Activated T-cell treated with anti-CD3 and anti-CD28 coated beads, Interleukin-2, amount 50 U/mL, for 24 hours (primary cell): Measurements from ENCODE around the gene KCNK6.
A peak's percentile ranks its signal among the peaks of the same experiment; 100 is the strongest.

ENCODE experiments used
- DNase-seq: peaks from one replicate; pipeline ENCODE4 v3.0.0-alpha.2; 2020
- H3K27ac Mint-ChIP-seq: 2 replicates; pipeline ENCODE4 v1.8.0; 2020; ENCODE audit warnings: mild to moderate bottlenecking, mixed read lengths
- H3K27me3 Mint-ChIP-seq: 2 replicates; pipeline ENCODE4 v1.8.0; 2020; ENCODE audit warnings: mixed read lengths
- H3K36me3 Mint-ChIP-seq: 2 replicates; pipeline ENCODE4 v1.8.0; 2020; ENCODE audit warnings: low read depth, mixed read lengths
- H3K4me1 Mint-ChIP-seq: 2 replicates; pipeline ENCODE4 v1.8.0; 2020; ENCODE audit warnings: low read depth, mixed read lengths
- H3K4me3 Mint-ChIP-seq: 2 replicates; pipeline ENCODE4 v1.8.0; 2020; ENCODE audit warnings: mild to moderate bottlenecking, moderate library complexity, mixed read lengths
- H3K9me3 Mint-ChIP-seq: 2 replicates; pipeline ENCODE4 v1.8.0; 2020; ENCODE audit warnings: mixed read lengths

The KCNK6 gene

DNA sequence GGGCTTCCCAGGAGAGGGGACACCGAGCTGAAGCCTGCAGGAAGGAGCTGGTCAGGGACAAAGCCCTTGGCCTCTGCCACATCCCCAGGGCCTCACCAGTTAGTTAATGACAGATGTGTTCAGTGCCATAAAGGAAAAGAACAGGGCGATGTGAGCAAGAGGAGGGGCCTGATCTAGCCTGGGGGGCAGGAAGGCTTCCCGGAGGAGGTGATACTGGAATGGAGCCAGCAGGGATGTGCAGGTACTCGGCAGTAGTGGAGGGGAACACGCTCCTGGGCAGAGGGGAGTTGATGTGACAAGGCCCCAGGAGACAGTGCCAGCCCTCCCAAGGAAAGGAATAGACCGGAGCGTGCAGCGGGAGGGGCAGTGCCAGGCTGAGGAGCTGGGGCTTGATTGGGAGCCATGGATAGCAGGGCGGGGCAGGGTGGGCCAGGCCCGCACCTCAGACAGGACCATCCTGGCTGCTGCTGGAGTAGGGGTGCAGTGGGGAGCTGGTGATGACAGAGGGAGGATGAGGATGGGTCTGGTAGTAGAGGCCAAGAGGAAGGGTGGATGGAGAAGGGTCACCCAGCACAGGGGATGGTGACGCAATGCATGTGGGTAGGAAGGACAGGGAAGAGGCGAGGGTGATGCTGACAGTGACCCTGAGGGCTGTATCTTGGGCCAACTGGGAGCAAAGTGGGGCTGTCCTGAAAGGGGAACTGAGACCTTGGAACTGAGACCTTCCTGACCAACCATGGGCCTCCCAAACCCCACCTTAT, 11.5 kb upstream of the KCNK6 start:
- H3K36me3 Mint-ChIP-seq = peaks cover 43% of the 10 kb centered on the region
- no peaks in the 10 kb centered on the region for H3K9me3 Mint-ChIP-seq
- DNase-seq = no peak
- H3K27me3 Mint-ChIP-seq = no peaks in the 10 kb centered on the region
- H3K27ac Mint-ChIP-seq = no peak overlapping the region
- no peak overlapping the region for H3K4me3 Mint-ChIP-seq
- peaks cover 5% of the 10 kb centered on the region for H3K4me1 Mint-ChIP-seq

DNA sequence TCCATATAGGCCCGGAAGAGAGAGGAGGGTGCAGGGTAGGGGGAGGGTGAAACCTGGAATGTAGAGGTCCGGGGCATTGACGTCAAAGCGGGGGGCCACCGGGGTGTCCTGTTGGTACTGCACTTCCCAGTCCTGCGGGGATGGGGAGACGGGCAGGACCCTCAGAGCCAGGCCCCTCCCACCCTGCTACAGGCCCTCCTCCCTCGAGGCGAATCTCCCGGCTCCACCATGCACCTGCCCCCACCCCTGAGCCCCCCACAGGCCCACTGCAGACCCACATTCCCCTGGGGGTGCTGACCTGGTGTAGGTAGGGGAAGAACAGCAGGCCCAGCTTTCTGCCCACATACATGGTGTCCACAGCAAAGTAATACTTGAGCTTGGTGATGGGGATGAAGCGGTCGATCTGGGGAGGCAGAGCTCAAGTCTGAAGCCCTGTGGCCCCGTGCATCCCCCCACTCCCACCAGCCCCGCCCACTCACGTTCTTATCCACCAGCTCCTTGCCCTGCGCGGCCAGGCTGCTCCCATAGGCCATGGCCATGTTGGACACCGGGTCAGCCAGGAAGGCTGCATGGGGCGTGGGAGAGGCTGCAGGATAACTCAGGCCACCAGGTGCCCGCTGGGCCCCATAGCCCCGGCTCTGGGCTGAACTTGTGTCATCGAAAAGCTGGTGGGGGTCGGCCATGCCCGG, 10.6 kb upstream of the KCNK6 start:
- DNase-seq = no peak
- Mint-ChIP-seq H3K4me1 (peaks cover 9% of the 10 kb centered on the region), H3K4me3 (no peak overlapping the region), H3K27me3 (no peaks in the 10 kb centered on the region), H3K36me3 (peaks cover 42% of the 10 kb centered on the region), H3K9me3 (no peaks in the 10 kb centered on the region), H3K27ac (no peak overlapping the region)

DNA sequence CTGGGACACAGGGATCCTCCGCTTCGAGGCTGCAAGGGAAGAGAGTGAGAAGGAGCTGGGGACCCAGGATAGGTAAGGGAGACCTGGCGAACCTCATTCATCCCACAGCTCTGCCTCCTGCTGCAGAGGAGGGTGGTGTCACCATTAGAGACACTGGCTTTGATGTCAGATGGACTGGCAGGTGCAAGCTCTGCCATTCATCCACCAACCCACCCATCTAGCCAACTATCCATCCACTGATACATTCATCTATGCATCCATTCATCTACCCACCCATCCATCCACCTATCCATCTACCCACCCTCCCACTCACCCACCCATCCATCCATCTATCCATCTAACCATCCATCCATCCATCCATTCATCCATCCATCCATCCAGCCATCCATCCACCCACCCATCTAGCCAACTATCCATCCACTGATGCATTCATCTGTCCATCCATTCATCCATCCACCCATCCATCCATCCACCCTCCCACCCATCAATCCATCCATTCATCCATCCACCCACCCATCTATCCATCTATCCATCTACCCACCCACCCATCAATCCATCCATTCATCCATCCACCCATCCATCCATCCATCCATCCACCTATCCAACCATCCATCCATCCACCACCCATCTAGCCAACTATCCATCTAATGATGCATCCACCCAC, 9.9 kb upstream of the KCNK6 start:
- DNase-seq = no peak
- Mint-ChIP-seq H3K27me3 (no peaks in the 10 kb centered on the region), H3K9me3 (no peaks in the 10 kb centered on the region), H3K36me3 (peaks cover 42% of the 10 kb centered on the region), H3K4me3 (no peak overlapping the region), H3K27ac (no peak overlapping the region), H3K4me1 (peaks cover 11% of the 10 kb centered on the region)

DNA sequence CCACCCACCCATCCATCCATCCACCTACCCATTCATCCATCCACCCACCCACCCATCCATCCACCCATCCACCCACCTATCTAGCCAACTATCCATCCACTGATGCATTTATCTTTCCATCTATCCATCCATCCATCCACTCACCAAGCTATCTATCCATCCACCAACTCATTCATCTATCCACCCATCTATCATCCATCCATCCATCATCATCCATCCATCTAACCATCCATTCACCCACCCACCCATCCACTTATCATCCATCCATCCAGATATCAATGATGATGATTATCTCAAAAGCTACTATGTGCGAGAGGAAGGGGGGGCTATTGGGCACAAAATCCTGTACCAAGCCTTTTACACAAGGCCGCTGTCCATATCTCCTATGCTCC, 9.4 kb upstream of the KCNK6 start:
- H3K4me1 Mint-ChIP-seq = peaks cover 14% of the 10 kb centered on the region
- H3K4me3 Mint-ChIP-seq = no peak overlapping the region
- no peak for DNase-seq
- peaks cover 44% of the 10 kb centered on the region for H3K36me3 Mint-ChIP-seq
- H3K9me3 Mint-ChIP-seq = no peaks in the 10 kb centered on the region
- H3K27ac Mint-ChIP-seq = no peak overlapping the region
- no peaks in the 10 kb centered on the region for H3K27me3 Mint-ChIP-seq

DNA sequence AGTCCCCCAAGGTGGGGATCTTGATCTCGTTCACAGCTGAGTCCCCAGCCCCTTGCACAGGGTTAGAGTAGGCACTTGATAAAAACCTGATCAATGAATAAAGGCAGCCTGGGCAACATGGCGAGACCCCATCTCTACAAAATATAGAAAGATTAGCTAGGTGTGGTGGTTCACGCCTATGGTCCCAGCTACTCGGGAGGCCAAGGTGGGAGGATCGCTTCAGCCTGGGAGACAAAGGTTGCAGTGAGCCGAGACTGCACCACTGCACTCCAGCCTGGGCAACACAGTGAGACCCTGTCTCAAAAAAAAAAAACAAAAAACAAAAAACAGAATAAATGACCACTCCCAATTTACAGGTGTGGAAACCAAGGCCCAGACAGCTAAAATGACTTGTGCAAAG, 8.7 kb upstream of the KCNK6 start:
- Mint-ChIP-seq H3K4me3 (no peak overlapping the region), H3K27ac (no peak overlapping the region), H3K27me3 (no peaks in the 10 kb centered on the region), H3K4me1 (peaks cover 16% of the 10 kb centered on the region), H3K9me3 (no peaks in the 10 kb centered on the region), H3K36me3 (peaks cover 39% of the 10 kb centered on the region)
- DNase-seq = no peak

DNA sequence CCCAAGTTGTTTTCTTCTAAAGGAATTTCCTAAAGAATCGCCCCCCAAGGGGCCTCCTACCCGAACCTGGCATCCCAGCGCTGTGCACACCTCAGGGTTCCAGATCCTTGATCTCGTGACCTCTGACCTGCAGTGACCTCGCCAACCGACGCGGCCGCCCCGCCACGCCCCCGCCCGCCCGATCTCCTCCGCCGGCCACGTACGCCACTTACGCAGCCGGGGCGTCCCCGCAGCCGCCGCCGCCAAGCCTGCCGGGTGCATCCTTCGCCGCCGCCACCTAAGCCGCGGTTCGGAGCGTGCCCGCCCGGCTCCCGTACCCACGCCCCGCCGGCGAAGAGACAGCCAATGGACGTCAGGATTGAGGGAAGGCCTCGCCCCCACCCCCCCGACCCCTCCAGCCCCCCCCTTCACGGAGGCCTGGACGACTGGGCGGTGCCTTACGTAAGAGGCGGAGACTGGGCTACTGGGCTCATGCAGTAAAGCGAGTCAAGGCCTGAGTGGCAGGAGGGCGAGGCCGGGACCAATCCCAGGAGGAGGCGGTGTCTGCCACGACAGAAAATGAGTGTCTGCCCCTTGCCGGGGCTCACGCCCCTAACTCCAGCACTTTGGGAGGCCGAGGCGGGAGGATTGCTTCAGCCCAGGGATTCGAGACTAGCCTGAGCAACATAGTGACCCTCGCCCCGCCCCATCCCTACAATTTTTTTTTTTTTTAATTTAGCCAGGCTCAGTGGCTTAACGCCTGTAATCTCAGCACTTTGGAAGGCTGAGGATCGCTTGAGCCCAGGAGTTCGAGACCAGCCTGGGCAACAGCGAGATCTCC, 3.8 kb upstream of the KCNK6 start, which contains the start of gene YIF1B:
Gene YIF1B (minus strand): TSS at position 291 of the 820 bp plus-strand sequence. CDS start 30 bp downstream, at position 261.
- H3K9me3 Mint-ChIP-seq = no peaks in the 10 kb centered on the region
- peak; percentile 97 for DNase-seq
- peak within 1 kb of the TSS; percentile 89 for H3K4me3 Mint-ChIP-seq
- H3K4me1 Mint-ChIP-seq = peaks cover 51% of the 10 kb centered on the region
- H3K27ac Mint-ChIP-seq = peak within 1 kb of the TSS; percentile 93
- peaks cover 8% of the 10 kb centered on the region for H3K36me3 Mint-ChIP-seq
- no peaks in the 10 kb centered on the region for H3K27me3 Mint-ChIP-seq

DNA sequence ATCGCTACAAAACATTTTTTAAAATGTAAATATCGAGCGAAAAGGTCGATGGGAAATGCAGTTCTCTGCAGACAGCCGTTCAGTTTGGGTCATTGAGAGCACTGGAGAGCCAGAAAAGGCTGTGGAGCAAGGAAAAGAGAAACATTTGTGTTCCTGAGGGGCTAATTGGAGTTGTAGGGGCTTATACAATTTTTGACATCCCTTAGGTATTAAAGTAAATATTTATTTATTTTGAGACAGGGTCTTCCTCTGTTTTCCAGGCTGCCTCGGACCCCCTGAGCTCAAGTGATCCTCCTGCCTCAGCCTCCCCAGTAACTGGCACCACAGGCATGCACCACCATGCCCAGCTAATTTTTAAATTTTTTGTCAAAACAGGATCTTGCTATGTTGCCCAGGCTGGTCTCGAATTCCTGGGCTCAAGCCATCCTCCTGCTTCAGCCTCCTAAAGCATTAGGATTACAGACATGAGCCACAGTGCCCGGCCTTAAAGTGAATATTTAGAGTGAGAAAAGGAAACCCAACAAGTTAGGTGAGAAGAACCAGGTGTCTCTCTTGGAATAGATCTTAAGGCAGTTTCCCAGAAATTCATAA, 3.1 kb upstream of the KCNK6 start:
- Mint-ChIP-seq H3K9me3 (no peaks in the 10 kb centered on the region), H3K4me3 (peak overlapping the region; percentile 77), H3K4me1 (peaks cover 56% of the 10 kb centered on the region), H3K36me3 (peaks cover 6% of the 10 kb centered on the region), H3K27ac (peak overlapping the region; percentile 92), H3K27me3 (no peaks in the 10 kb centered on the region)
- no peak for DNase-seq

DNA sequence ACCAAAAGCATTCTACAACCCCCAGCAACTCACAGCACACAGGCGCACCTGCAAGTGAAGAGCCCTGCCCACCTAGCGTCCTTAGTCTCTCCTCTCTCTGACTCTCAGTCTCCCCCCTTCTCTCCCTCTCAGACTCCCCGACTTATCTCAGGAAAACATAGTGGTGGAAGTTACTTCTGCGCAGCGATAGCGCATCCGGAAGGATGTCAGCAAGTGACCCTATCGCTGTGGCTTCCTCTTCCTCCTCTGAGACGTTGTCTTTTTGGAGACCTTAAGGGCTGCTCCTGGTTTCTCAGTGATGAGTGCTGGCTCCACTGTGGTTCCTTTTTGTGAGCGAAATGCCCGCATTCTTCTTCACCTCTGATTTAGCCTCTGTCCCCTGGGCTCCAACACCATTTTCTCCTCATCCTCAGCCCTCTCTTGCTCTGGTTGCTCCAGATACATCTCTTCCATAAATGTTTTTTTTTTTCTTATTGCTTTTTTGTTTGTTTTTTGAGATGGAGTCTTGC, 2.5 kb upstream of the KCNK6 start:
- H3K4me3 Mint-ChIP-seq = peak overlapping the region; percentile 77
- H3K4me1 Mint-ChIP-seq = peaks cover 62% of the 10 kb centered on the region
- peak; percentile 51 for DNase-seq
- H3K9me3 Mint-ChIP-seq = no peaks in the 10 kb centered on the region
- H3K36me3 Mint-ChIP-seq = peaks cover 6% of the 10 kb centered on the region
- H3K27ac Mint-ChIP-seq = peak overlapping the region; percentile 92
- no peaks in the 10 kb centered on the region for H3K27me3 Mint-ChIP-seq

DNA sequence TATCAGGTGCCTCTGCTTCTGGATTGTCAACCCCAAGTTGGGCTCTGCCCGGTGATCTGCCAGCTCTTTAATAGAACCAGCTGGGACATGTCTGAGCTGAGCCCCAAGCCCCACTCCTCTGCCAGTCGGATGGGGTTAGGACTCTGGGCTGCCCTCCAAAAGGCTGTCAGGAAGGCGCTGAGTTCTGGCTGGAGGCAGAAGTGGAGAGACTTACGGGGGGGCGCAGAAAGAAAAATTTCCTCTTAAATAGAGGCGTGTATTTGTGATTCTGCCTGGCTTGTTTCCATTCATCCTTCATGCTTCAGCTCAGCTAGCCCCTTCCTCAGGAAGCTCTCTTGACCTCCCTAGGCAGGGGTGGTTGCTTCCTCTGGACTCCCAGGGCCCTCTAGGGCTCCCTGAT, 985 bp upstream of the KCNK6 start:
- Mint-ChIP-seq H3K27ac (no peak overlapping the region), H3K4me3 (peak overlapping the region; percentile 83), H3K36me3 (peaks cover 9% of the 10 kb centered on the region), H3K9me3 (no peaks in the 10 kb centered on the region), H3K4me1 (peaks cover 59% of the 10 kb centered on the region), H3K27me3 (no peaks in the 10 kb centered on the region)
- no peak for DNase-seq

DNA sequence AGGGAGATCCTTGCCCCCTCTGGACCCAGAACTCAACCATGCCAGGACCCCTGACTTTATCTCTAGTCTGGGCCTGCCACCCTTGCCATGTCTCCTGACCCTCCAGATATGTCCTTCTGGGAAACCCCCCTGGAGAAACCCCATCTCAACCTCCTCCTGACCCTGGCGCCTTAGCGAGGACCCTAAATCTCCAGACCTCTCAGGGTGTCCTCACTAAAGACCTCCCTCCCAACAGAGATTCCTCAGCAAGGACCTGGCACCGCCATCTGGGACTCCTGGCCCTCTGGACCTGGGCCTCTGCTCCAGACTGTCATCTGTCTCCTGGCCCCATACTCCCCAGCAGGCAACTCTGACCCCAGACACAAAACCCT, 1.3 kb downstream of the KCNK6 start:
- H3K9me3 Mint-ChIP-seq = no peaks in the 10 kb centered on the region
- H3K27me3 Mint-ChIP-seq = no peaks in the 10 kb centered on the region
- DNase-seq = no peak
- peaks cover 52% of the 10 kb centered on the region for H3K4me1 Mint-ChIP-seq
- peak overlapping the region; percentile 83 for H3K4me3 Mint-ChIP-seq
- peaks cover 18% of the 10 kb centered on the region for H3K36me3 Mint-ChIP-seq
- no peak overlapping the region for H3K27ac Mint-ChIP-seq

DNA sequence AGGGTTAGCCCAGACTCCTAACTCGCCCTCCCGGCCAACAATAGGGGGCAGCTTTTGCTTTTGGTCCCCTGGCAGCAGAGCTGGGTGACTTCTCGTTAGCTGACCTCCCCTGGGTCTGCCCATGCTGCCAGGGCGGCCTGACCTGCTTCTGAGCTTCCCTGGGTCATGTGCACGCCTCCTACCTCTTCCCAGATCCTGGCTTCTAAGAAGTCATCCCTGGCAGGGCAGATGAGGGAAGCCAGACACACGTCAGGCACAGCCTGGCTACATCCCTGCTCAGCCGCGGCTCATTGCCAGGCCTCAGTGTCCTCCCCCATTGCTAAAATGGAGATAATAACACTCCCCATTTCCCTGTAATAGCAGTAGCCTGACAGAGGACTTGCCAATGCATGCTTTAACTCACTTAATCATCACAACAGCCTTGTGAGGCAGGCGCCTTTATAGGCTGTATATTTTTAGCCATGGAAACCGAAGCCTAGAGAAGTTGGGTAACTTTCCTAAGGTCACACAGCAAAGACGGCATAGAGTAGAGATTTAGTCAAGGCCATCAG, 2.1 kb downstream of the KCNK6 start:
- Mint-ChIP-seq H3K4me1 (peaks cover 44% of the 10 kb centered on the region), H3K9me3 (no peaks in the 10 kb centered on the region), H3K36me3 (peaks cover 25% of the 10 kb centered on the region), H3K4me3 (peak overlapping the region; percentile 16), H3K27ac (no peak overlapping the region), H3K27me3 (no peaks in the 10 kb centered on the region)
- DNase-seq = no peak

DNA sequence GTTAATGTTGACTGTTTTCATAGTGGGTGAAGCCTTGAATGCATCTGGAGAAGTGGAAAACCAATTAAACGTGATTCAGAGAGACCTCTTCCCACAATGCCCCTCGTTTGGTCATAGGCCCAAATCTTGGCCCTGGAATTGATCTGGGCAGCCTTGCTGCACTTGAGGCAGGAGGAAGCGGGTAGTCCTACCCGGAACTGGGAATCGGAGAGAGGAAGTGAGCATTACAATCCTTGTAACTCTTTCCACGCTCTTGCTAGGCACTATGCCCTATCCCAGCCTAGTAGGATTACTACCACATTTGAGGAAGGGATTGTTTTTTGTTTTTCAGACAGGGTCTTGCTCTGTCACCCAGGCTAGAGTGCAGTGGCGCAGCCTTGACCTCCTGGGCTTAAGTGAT, 3.6 kb downstream of the KCNK6 start:
- no peaks in the 10 kb centered on the region for H3K27me3 Mint-ChIP-seq
- H3K36me3 Mint-ChIP-seq = peaks cover 41% of the 10 kb centered on the region
- H3K4me3 Mint-ChIP-seq = no peak overlapping the region
- peaks cover 34% of the 10 kb centered on the region for H3K4me1 Mint-ChIP-seq
- DNase-seq = no peak
- H3K9me3 Mint-ChIP-seq = no peaks in the 10 kb centered on the region
- H3K27ac Mint-ChIP-seq = no peak overlapping the region

DNA sequence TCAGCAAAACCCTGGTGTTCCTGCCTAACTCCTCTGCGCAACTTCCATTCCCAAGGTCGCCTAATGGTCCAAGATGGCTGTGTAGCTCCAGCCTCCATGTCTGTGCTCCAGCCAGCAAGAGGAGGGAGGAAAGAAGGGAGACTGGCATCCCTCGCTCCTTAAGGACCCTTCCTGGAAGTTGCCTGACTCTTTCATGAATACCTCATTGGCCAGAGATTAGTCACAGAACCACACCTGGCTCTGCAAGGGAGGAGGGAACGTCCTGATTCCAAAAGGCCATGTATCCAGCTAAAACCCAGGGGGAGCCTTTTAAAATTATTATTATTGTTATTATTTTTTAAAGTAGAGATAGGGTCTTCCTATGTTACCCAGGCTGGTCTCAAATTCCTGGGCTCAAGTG, 4.8 kb downstream of the KCNK6 start:
- Mint-ChIP-seq H3K27me3 (no peaks in the 10 kb centered on the region), H3K27ac (no peak overlapping the region), H3K4me1 (peaks cover 23% of the 10 kb centered on the region), H3K9me3 (no peaks in the 10 kb centered on the region), H3K4me3 (no peak overlapping the region), H3K36me3 (peaks cover 48% of the 10 kb centered on the region)
- DNase-seq = no peak

DNA sequence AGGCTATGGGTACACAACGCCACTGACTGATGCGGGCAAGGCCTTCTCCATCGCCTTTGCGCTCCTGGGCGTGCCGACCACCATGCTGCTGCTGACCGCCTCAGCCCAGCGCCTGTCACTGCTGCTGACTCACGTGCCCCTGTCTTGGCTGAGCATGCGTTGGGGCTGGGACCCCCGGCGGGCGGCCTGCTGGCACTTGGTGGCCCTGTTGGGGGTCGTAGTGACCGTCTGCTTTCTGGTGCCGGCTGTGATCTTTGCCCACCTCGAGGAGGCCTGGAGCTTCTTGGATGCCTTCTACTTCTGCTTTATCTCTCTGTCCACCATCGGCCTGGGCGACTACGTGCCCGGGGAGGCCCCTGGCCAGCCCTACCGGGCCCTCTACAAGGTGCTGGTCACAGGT, 6.9 kb downstream of the KCNK6 start:
- peaks cover 52% of the 10 kb centered on the region for H3K36me3 Mint-ChIP-seq
- DNase-seq = no peak
- H3K9me3 Mint-ChIP-seq = no peaks in the 10 kb centered on the region
- no peak overlapping the region for H3K4me3 Mint-ChIP-seq
- H3K27me3 Mint-ChIP-seq = no peaks in the 10 kb centered on the region
- no peak overlapping the region for H3K27ac Mint-ChIP-seq
- H3K4me1 Mint-ChIP-seq = peaks cover 10% of the 10 kb centered on the region
